ENCODE results near the gene MRPL11.
A peak's percentile ranks its signal among the peaks of the same experiment; 100 is the strongest.

MRPL11 gene

DNA sequence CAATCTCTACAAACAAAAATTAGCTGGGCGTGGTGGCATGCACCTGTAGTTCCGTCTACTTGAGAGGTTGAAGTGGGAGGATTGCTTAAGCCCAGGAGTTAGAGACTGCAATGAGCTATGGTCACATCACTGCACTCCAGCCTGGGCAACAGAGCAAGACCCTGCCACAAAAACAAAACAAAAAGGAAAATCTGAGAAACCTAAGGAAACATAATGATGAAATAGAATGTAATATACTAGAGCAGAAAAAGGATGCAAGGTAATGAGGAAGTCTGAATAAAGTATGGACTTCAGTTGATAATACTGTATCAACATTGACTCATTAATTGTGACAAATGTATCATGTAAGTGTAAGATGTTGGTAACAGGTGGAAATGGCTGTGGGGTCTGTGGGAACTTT lies 9.7 kb downstream of the MRPL11 start:
- DNase-seq: no peak

DNA sequence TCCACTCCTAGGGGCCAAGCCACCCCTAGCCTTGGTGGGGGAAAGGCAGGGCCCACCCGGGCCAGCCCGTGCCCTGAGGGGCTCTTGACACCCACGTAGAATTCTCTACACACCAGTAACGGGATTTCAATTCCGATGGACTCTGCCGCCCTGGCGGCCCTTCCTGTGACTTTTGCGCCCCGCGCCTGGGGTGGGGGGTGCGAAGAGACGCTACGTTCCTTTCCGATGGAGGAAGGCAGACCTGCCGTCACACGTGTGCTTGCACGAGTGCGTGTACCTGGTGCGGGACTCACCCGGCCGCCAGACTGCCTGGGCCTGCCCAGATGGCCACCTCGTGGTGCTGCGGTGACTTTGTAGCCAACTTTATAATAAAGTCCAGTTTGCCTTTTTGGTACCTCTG lies 12.3 kb downstream of the MRPL11 start:
- no peak for DNase-seq

DNA sequence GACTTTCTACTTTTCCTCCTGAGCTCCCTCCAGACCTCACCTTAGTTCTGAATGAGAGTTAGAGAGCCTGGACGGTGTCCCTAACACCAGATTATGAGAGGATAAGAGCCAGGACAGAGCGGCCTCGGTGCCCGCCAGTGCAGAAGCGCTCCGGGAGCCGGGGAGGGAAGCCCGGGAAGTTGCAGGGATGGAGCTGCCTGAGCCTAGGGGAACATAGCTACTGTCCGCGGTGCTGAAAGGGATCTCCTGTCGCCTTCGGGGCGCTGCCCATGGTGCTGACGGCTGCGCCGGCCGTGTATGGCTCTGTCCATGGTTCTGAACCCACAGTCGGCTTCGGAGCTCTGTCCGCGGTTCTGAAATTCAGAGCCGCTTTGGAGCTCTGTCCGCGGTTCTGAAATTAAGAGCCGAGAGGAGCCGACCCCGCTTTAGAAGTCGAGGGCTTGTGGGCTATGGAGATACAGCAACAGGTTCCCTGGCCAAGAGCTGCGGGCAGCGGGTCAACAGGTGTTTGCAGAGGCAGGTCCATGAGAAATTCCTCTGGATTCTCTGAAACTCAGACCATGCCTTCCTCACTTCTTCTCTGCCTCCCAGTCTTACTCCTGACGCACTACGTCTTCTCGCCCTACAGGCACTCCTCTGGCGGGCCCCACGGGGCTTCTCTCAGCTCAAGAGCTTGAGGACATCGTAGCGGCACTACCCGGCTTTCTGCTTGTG lies 17.0 kb downstream of the MRPL11 start:
- DNase-seq: peak; percentile 45

DNA sequence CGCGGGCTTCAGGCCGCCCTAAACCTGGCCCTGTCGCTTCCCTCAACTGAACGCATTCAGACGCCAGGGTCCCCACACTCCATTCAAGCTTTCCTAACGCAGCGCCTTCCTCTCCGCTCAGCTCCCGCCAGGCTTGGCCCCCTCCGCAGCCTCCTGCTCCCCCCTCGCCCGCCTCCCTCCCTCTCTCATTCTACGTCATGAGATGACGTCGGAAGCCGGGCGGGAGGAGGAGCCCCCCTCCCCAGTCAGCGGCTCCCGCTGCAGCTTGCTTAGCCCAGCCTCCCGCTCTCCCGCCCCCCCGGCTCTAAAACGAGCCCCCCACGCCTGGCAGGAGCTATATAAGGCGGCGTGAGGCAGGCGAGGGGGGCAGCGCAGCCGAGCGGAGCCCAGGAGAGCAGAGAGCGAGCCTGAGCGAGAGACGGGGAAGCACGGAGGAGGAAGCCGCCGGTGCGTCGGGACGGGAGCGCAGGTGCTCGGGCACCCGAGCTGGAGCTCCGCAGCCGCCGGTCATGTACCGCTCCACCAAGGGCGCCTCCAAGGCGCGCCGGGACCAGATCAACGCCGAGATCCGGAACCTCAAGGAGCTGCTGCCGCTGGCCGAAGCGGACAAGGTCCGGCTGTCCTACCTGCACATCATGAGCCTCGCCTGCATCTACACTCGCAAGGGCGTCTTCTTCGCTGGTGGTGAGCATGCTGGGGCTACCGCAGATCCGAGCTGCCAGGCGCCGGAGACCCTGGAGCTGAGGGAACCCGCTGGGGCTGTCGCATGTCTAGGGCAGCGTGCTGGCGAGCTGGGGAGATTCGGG lies 17.8 kb downstream of the MRPL11 start, which contains the start of gene NPAS4:
Gene NPAS4, plus strand, starts transcription at position 365 of the 806 bp plus-strand sequence. Its CDS starts 145 bp downstream, at position 510.
- DNase-seq: peak; percentile 69

DNA sequence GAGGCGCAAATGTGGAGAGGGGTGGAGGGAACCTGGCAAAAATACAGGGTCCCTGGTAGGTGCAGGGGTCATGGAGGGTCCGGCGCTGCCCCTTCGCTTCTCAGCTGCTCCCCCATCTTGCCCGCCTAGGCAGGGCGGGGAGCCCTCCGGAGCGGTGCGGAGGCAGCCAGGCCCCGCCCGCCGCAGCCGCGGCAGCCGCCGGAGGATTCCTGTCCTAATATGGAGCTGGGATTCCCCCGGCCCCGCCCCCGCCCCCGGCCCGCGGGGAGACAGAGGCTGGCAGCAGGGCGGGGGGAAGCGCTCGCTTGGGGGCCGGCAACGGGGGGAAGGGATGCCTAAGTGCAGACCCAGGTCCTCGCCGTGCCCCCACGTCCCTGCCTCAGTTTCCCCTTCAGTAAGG lies 18.8 kb downstream of the MRPL11 start:
- peak; percentile 13 for DNase-seq

DNA sequence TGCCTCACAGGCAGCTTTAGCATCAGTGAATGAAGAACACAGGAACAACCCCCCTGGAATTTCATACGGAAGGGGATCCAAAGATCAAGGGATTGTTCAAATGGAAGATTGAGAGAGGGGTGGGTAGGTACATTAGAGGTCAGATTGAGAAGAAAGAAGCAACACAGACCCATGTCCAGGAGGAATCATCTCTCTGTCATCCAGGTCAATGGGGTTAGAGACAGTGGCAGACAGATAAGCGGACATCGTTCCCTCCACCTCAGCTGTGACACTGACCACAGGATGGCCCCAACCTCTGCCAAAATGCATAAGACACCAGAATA lies 19.7 kb downstream of the MRPL11 start:
- DNase-seq: no peak

DNA sequence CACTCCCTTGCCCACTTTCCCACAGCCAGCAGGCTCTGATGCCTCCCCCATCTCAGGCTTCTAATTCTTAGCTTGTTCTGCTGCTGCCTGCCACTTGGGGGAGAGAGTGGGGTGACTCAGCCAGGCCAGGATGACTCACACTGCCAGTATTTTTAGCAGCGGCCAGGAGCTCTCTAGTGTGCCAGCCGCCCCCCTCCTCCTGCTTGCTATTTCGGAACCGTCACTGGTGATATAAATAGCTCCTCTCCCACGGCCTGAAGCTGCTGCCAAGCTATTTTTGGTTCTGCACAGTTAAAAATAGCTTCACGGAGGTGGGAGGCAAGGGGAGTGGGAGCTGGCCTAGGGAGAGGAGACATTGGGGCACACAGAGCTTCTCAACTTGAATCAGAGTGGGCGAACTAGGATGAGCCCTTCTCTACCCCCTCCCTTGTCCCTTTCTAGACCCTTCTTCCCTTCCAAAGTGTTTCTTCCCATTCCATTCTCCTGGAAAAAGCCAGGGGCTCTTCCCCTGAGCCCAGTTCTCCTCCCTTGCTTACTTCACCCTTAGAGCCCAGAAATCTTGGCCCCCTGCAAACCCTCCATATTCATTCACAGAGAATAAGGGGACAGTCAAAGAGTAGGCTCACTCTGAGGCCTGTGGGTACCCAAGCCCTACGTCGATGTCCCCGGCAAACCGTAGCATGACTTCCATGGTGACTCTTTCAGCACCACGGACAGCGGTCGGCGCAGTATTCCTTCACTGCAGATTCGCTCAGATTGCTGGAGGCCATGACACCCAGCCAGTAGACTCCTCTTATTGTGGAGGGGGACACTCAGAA lies 20.3 kb downstream of the MRPL11 start:
- peak; percentile 17 for DNase-seq

DNA sequence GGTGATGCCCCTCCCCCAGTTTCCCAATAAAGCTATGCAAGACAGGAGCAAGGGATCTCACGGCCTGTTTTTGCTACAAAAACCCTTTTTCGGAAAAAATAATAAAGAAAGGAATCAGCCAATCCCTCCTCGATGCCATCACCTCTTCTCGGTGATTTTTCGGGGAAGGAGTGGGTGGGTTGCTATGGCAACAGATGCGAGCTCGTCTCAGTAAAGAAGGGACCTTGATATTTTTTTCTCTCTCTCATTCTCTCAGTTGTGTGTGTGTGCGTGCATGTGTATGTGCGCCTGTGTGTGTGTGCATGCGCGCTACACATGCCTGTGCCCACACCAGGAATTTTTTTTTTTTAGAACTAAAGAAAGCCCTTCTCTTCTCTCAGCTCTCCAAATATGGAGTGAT lies 21.6 kb downstream of the MRPL11 start:
- no peak for DNase-seq

DNA sequence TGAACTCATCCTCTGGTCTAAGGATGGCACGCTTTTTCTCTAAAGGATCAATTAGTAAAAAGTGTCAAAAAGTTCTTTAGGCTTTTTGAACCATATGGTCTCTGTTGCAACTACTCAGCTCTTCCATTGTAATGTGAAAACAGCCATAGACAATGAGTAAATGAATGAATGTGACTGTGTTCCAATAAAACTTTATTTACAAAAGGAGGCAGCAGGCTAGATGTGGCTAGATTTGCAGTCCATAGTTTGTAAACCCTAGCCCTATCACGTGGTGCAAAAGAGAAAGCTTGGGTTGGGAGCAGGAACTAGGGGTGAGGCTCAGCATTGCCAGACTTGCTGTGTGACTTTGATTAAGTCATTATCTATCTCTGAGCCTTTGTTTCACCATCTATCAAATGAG lies 23.2 kb downstream of the MRPL11 start:
- DNase-seq: no peak

DNA sequence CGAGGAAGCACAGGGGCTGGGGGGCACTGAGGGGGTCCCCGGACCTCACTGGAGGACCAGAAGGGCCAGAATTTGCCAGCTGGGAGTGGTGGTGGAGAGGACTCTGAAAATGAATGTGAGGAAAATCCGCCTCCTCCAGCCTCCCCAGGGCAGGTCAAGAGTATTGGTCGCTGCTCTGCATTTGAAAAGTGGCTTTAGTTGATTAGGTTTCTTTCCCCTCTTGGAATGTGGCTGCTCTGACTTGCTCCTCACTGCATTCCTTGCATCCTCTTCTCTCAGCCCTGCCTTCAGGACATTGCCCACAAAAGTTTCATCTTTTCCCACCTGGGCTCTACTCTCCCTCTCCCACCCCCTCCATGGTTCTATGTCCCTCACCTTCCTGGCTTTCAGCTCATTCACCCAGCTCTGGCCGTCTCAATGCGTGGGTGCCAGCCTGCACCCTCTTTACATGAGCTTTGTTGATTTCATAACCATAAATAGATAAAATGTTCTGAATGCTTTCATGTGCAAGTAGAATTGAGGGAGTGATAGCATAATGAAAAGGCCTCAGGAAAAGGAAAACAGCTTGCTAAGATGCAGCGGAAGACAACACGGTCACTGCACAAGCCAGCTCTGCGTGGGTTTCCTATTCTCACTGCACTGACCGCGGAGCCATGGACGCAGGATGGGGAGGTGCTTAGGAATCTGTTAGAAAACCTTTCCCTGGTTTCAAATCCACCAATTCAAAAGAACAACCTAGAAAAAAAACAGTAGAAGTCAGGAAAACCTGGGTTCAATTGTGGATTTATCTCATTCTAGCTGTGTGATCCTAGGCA lies 24.3 kb downstream of the MRPL11 start:
- DNase-seq: no peak

DNA sequence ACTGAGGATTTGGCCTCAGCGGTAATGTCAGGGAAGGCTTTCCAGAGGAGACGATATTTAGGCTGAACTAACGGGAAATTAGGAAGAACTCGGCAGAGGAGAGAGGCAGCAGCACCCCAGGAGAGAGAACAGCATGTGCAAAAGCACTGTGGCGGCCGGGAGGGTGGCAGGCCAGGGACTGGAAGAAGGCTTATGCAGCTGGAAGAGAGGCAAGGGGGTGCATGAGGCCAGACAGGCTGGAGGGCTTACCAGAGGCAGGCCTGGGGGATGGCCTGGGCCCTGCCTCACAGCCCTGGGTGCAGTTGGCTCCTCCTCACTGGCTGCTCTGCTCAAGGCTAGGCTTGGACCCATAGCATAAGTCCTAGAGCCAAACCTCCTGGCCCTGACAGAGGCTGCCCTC lies 25.5 kb downstream of the MRPL11 start:
- DNase-seq: no peak

DNA sequence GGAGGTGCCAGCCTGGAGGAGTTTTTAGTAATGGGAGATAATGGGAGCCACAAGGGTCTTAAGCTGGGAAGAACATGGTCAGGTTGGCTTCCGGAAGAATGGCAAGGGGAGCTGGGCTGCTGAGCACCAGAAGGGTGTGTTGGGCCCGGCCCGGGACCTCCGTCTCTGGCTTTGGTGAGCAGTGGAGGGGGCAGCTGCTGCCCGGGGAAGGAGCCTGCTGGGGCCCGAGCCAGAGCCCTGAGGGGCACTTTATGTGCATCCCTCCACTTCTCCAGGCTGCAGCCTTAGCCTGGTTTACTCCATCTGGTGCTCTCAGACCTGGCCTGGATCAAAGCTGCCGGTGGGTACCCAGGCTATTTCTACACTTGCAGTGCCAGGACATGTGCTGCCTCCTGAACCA lies 26.5 kb downstream of the MRPL11 start:
- no peak for DNase-seq

DNA sequence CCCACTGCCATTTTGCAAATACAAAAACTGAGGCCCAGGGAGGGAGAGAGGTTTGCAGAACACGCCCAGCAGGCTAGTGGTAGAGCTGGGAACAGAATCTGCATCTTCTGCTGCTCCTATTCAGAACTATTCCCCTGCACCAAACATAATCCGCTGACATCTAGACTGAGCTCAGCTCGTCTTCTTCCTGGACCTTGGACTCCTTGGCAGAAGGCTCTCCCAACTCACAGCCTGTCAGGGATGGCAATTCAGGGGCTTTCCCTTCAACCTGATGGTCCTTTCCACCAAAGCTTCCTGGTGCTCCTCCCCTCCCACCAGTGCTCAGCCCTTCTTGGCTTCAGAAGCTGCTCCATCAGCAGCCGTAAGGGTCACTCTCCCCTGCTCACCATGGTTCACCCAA lies 27.3 kb downstream of the MRPL11 start:
- no peak for DNase-seq

DNA sequence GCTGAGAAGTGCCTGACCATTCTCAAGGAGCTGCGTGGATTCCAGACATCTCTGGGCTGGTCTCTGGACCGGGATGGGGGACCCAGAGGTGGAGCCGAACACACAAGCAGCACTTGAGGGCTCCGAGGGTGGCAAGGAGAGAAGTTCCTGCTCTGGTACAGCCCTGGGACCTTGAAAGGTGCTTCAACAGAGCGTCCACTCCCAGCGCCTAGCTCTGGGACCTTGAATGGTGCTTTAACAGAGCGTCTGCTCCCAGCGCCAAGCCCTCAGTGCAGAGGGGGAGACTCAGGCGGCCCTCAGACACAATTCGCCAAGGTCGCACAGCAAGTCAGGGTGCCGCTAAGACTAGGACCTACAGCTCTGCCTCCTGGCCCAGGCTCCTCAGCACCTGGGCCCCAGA lies 28.5 kb downstream of the MRPL11 start:
- no peak for DNase-seq

DNA sequence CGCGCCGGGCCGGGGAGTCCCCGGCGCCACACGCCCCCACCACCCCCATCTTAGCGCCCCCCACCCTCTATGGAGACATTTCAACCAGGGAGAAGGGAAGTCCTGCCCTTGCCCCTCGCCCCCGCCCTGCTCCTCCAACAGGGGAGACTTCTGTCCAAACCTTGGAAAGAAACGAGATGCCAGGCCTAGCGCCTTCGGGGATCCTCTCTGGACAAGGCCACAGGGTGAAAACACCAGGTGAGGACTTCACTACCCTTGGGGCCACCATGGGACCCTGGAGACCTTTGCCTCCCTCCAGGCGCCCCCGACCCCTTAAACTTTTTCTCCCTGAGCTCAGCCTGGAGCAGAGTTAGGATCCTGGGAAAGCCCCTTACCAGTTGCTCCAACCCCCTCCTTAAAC lies 29.4 kb downstream of the MRPL11 start:
- DNase-seq: no peak

DNA sequence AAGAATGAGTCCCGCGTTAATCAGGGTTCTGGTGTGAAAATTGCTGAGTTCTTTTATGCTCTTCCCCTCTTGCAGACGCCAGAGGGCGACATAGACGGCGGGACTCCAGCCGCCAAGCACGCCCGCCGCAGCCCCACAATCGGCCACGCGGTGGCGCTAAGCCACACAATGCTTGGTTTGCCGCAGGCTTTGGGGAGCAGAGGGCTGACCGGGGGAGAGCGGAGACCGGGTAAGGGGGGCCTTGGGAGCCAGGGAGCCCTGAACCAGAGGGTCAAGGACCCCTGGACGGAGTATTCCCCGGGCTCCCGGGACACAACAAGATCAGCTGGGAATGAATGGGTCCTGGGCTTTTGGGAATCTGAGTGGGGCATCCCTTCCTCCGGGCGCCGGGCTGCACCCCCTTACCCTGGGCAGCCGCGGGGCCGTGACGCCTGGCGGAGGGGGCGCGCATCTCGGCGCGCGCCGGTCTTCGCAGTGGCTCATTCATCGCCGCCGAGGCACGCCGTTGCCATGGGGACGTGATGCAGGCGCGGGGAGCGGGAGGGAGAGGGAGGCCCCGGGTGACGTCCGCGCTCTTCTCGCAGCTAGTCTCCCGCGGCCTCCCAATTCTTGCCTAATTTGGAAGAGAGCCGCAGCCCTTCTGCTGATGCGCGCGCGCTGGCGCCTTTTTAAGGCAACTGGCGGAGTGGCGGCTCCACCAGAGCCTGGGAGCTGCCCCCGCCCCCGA lies 30.0 kb downstream of the MRPL11 start:
- DNase-seq: peak; percentile 82

DNA sequence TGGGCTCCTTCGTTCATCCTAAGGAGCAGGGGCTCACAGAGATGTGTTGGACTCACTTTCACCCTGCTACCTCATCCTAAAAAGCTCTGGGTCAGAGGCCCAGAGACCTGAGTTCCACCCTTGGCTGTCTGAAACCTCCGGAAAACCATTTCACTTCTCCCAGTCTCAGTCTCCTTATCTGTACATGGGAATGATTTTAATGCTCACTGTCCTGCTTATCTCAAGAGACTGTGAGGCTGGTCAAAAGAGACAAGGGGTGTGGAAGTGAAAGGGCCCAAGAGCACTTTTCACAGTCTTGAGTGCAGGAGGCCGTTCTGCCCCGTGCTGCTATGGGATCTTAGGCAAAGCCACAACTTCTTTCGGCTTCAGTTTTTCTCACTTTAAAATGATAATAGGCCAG lies 31.0 kb downstream of the MRPL11 start:
- DNase-seq: no peak

DNA sequence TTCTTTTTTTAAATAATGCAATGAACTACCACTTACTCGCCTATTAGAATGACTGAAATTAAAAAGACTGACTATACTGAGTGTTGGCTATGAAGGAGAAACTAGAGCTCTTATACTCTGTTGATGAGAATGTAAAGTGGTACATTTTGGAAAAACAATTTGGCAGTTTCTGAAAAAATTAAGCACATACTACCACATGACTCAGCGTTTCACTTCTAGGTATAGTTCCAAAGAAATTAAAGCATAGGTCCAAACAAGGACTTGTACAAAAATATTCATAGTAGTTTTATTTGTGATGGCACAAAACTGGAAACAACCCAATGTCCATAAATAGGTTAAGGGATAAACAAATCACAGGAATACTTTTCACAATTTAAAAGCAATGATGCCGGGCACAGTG lies 44.7 kb downstream of the MRPL11 start:
- DNase-seq: no peak

DNA sequence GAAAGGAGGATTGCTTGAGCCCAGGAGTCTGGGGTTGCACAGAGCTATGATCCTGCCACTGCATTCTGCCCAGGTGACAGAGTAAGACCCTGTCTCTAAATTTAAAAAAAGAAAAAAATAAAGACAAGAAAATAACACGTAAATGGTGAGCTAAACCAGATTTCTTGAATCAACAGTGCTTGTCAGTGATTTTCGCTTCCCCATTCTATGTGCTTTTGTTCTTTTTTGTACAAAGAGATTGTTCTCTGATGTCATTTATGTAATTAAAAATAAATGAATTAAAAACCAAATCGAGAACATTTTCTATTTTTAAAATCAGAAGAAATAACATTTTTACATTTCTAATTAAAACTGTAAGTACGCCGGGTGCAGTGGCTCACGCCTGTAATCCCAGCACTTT lies 47.3 kb downstream of the MRPL11 start:
- no peak for DNase-seq

DNA sequence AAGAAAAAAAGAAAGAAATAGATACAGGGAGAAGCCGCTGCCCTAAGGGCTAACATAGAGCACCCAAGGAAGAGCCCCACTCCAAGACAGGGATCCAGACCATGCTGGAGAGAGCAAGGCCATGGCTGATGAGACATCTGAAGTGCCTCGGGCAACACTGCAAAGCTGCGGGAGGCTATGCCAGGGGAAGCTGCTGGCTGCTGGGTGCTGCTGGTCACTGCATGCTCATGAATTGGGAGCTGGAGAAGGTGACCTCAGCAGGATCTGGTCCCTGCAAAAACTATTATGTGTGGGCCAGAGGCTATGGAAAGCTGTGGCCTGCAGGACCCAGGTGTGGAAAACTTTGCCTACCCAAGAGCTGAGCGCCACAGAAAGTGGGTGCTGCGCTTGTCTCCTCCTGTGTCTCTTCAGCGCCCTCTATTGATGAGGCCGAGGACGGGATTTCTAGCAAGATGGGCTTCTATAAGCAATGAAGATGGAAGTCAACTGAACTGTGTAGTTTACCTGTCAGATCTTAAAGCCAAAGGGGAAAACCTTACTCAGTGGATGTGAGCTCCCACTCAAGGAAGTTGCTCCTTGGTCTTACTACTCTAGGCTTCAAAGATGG lies 49.8 kb downstream of the MRPL11 start:
- peak; percentile 59 for DNase-seq

DNA sequence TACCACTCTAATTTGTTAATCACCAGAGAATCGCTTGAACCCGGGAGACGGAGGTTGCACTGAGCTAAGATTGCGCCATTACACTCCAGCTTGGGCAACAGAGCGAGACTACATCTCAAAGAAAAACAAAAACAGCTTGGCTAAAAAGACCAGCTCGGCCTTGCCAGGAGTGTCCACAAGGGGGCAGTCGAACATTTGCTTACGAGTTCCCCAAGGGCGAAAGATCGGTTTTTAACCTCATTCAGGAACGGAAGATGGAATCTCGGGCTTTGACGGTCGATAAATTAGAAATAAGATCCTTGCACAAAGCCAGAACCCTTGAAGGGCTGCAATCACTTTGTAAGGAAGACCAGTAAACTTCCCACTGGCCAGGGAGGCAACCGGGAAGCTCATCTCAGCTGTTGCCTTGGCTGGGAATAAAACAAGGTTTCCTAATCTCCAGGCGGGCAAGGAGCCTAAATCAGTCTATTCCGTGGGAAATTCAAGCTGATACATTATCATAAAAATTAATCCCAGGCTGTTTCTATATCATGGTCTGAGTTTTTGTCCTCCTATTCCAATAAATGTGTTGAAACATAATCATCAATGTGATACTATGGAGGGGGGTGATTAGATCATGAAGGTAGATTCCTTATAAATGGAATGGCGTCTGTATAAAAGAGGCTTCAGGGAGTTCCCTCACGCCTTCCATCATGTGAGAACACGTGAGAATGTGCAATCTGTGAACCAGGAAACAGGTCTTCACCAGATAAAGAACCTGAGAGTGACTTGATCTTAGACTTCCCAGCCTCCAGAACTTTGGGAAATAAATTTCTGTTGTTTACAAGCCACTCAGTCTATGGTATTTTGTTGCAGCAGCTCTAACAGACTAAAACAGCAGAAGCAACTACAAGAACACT lies 52.2 kb downstream of the MRPL11 start:
- peak; percentile 74 for DNase-seq

Measured in NCI-H526 treated with DMSO at 0.1 percent for 48 hours (cell line).